Activated gamma-delta T cell treated with anti-CD3 and anti-CD28 coated beads, Interleukin-2, amount 50 U/mL, for 16 hours (primary cell): ENCODE data around the gene RAD51AP2.
"Not testable (repeated sequence)": the region's sequence is repeated elsewhere in the genome, so short reads cannot be mapped to it uniquely, and the experiment has no call there.

ENCODE experiments used
- DNase-seq: peaks from one replicate; pipeline ENCODE4 v3.0.0-alpha.2; 2020; ENCODE audit warnings: low read depth

The RAD51AP2 gene

DNA sequence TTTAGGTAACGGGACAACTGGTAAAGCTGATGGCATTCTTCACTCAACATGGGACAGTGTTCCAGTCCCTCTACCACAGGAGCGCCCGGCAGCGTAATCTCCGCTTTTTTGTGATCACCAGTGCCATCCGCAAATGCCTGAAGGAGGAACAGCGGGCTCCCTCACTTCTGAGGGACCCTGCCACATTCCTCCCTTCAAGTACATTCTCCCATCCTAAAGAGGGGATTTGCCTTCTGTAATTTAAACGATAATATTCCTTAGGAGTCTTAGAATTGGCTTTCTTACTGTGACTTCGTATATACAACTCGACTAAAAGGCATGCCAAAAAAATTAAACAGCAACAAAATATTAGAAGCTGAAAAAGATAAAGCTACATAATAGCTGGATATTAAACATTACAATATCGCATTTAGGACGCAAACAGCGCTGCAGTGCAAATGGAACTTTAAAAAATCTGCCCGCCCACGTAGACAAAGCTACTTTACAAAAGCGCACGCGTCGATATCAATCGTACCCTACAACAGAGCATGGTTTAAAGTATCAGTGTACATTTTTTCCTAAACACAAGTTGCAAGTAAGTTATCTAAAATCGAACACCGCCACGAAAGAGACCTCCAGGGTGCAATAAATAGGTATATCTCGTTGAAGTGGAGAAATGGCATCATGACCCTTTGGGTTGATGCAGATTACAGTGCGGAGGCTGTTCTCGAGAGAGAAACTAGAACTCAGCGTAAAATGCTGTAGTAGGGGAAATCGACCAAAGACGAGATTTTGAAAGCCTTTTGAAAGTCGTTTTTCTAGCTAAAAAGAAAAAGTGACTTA, 20.0 kb upstream of the RAD51AP2 start:
- DNase-seq = no peak

DNA sequence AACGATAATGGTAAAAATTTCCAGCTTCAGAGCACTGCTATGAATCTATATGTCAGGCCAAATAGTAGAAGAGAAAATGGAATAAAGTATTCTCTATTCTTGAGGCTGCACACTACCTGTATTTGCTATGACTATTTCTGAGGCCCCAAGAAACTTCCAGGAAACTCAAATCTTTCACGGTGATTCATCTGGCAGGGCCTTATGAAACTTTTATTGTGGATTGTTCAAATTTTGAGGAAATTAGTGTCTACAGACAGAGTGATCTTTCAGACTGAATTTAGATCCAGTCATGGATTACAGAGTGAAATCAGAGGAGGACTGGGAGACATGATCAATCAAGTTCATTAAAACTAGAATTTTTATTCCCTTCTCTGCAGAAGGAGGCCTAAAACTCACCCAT, 18.2 kb upstream of the RAD51AP2 start:
- DNase-seq = no peak

GRCh38 chr2:17533546-17533945, 15.3 kb upstream of the RAD51AP2 start:
- no peak for DNase-seq

DNA sequence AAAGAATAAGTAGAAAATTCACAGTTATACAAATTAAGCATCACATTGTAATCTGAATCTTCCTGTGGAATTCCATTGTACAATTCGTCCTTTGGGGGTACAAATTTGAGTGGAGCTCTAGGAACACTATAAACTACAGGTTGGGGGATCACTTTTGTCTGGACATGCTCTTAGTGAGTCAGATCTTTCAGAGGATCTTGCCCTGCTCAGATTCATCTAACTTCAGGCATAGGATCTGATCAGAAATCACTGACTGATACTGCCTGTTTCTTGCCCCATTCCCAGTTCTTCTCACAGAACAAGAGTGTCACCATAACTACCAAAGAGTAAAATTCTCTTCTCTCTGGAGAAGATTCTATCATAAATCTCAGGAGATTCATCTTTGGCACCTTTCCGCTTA, 11.5 kb upstream of the RAD51AP2 start:
- DNase-seq = no peak

DNA sequence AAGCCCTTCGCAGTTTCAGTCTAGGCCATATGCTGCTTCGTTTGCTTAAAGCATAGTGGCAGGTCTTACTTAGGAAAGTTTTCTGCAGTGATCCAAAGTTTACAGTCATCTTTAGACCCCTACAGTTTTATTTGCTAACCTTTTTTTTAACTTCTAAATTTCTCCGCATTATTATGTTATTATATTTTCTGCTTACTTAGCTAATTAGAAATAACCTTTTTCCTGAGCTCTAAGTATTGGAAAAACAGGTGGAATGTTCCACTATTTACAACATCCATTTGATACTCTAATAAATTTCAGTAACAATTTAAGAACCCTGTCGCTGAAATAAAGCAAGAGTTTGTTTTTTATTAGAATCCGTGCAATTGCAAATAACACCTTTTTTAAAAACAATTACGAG, 4.1 kb upstream of the RAD51AP2 start:
- DNase-seq = no peak

- no peak for DNase-seq
Measured at GRCh38 chr2:17521621-17522020, 3.4 kb upstream of the RAD51AP2 start.

DNA sequence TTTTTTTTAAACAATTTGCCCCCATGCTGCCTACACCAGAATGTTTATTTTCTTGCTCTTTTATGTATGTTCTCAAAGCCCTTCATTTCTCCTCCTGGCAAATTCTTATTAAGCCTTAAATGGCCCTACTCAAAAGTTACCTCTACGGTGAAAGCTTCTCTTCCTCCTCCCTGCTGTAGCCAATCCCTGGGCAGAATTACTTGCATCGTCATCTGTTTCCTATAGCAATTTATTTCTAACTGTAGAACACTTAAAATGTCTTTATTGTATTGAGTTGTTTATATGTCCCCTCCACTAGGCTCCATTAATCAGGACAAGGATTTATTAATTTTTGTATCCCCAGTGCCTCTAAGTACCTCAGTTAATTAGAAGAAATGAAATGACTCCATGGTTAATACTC, 2.5 kb upstream of the RAD51AP2 start:
- DNase-seq = no peak

GRCh38 chr2:17519486-17519885, 1.2 kb upstream of the RAD51AP2 start:
- no peak for DNase-seq

DNA sequence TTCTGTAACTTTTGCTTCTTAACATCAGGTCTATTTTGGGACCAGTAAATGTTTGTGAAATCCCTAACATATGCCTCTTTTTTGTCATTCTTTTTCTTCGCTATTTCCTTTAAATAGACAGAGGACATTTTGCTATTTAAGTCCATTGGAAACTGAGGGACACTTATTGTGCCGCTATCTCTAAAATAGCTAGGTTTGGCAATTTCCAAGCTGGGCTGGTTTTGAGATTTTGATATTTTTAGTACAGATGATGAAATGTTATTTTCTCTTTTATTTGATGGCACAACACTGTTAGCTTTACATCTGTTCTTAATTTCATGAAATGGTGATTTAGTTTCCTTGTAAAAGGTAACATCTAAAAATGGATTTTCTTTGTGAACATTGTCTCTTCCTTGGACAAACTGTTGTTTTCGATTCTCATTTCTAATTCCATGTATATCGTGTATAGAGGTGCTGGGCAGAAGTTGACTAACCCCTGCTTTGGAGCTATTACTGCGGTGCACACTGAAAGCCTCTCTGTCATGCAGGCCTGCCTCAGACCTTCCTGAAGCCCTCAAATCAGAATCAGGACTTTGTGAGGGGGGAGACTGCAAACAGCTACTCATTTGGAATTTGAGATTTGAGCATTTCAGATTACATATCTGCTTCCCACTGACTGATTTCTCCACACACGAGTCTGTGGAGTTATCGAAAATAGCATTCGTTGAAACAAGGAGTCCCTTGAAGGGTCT, 594 bp downstream of the RAD51AP2 start:
- DNase-seq = no peak

DNA sequence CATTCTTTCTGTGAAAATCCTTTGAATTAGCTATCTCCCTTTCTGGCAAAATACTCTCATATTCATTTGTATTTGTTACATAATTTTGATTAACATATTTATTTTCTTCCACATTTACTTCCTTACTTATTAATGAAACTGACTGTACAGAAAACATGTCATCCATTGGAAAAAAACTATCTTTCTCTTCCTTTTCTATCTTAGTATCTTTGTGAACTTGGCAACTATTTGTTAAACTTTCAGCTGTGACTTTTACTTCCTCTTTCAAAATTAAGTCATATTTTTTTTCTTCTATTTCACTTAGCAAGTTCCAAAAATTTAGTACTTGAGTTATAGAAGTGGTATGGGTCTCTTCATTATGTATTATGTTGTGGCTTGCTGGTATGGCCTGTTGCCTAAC, 2.6 kb downstream of the RAD51AP2 start:
- no peak for DNase-seq

- no peak for DNase-seq
Measured at GRCh38 chr2:17506736-17507616, 11.3 kb downstream of the RAD51AP2 start.

DNA sequence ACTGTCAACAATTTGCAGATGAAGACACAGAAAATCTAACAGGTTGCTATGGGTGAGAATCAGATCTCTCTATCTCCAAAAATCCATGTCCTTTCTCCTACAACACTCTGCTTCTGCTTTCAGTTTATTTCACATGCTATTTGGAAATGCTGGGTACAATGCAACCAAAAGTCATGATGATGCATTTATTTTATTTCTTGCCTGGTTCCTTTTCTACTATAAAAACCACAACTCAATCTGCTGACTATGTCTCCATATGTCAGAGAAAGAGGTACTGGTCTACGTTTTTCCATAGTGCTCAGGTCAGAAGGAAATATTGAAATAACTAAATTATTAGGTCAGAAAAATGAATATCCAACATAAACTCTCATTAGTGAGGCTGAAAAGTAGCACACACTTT, 20.5 kb downstream of the RAD51AP2 start:
- DNase-seq = no peak

GRCh38 chr2:17495590-17495989, 22.6 kb downstream of the RAD51AP2 start:
- DNase-seq = no peak

- not testable (repeated sequence) for DNase-seq
Measured at GRCh38 chr2:17490165-17490564, 28.1 kb downstream of the RAD51AP2 start.

DNA sequence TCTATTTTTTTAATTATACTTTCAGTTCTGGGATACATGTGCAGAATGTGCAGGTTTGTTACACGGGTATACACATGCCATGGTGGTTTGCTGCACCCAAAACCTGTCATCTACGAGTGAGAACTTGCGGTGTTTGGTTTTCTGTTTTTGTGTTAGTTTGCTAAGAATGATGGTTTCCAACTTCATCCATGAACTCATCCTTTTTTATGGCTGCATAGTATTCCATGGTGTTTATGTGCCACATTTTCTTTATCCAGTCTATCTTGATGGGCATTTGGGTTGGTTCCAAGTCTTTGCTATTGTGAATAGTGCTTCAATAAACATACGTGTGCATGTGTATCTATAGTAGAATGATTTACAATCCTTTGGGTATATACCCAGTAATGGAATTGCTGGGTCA, 29.6 kb downstream of the RAD51AP2 start:
- DNase-seq = not testable (repeated sequence)

DNA sequence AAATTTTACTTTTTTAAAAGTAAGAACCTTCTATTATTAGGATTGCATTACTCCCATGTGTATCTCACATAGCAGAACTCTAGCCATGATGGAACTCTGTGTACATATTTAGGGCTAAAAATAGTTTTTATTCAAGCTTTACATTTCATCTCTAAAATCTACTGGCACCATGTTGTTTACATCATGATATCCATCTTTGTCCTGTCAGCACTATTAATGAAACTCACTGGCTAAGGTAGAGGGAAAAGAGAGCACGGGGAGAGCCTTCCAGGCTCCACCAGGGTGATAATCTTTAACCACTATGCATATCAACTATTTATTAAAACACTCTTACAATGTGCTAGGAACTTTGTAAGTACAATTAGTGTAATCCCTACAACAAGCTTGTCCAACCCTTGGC, 34.7 kb downstream of the RAD51AP2 start:
- DNase-seq = no peak

DNA sequence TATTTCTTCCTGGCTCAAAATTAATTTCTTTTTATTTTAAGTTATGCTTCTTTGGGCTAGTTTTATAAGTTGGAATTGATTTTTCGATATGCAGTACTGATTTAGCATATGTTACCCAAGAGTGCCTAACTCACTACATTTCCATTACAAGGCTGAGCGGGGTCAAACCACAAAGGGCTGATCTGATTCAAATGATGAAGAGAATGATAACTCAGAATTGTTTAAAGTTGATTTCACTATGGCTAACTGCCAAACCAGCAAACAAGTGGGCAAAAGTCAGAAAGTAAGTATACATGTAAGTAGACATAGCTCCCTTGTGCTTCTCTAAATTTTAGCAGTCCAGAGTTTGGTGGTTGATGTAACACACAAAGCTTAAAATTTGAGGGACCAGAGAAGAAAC, 35.6 kb downstream of the RAD51AP2 start:
- no peak for DNase-seq

- no peak for DNase-seq
Measured at GRCh38 chr2:17479875-17480274, 38.4 kb downstream of the RAD51AP2 start.

- no peak for DNase-seq
Measured at GRCh38 chr2:17476830-17477229, 41.4 kb downstream of the RAD51AP2 start.

DNA sequence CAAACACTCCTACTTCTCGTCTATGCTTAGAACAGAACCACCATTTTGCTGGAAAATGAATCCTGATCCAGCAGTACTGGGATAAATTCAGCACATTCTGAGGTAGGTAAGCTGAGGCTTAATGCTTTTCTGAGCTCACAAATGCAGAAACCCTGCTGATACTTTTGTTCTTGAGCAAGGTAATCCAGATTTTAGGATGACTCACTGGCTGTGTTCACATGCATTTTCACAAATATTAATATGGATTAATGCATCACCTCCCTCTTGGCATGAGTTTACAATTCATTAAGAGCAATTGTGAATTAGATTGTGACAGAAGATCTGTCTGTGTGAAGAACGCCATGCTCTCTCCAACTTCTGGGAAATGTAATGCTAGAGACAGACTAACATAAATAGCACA, 42.2 kb downstream of the RAD51AP2 start:
- no peak for DNase-seq

DNA sequence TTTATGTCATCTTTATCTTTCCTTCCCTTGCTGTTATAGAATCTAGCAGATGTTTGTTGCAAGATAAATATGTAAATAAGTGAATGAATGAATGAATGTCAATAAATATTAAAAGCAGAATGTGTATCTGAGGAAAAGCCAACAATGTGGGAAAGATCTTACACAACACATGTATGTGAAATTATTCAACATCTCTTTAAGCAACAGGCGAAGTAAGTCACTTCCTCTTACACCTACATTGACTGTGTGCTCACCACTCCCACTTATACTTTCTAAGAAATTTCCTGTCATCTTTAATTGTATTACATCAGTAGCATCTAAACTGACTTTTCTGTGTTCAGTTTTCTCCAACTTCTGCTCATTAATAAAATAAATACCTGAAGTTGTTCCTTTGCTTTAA, 43.0 kb downstream of the RAD51AP2 start:
- no peak for DNase-seq

DNA sequence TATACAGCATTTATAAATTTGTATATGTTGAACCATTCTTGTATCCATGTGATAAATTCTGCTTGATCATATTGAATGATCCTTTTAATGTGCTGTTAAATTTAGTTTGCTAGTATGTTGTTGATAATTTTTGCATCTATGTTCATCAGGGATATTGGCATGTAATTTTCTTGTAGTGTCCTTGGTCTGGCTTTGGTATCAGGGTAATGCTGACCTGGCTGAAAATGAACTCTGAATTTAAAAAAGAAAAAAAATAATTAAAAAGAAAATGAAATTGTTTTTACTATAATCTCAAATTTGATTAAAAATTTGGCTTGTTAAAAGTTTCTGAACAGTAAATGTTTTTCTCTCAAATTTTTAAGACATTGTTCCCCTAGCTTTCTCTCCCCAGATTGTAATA, 46.3 kb downstream of the RAD51AP2 start:
- DNase-seq = no peak
